GM12872 (cell line): ENCODE measurements around the gene CREB5.

Source experiments
- TF ChIP-seq, protein P1 (sequence below): IDR thresholded peaks from 3 replicates; pipeline ENCODE4 v1.5.1; 2011; ENCODE audit warnings: low read depth, mild to moderate bottlenecking, low read length, moderate library complexity; ENCODE audit not compliant: insufficient read depth

The CREB5 gene

DNA sequence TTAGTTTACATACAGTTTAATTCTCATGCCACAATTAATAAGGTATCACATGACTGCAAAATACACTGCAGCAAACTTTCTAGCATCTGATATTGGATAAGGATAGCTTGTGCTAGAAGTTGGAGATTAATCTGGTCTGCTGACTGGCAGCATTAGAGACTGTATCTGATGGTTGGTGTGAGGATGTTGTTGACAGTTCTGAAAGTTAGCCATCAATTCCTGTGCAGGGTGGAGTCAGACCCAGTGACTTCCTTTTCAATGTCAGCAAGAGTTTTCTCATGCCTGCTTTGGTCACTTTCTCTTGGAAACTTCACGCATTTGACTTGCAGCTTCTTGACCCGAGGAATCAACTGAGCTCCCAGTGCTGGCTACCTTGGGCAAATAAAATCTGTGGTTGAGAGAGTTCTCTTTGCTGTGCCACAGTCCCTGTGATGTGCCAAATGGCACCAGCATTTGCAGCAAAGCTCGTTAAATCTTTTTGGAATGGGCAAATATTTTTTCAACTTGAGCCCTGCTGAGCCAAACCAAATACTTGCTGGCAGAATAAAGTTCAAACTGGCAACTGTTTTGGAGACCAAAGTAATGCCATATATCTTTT lies 312.8 kb downstream of the CREB5 start:
- TF ChIP-seq, protein P1, sequence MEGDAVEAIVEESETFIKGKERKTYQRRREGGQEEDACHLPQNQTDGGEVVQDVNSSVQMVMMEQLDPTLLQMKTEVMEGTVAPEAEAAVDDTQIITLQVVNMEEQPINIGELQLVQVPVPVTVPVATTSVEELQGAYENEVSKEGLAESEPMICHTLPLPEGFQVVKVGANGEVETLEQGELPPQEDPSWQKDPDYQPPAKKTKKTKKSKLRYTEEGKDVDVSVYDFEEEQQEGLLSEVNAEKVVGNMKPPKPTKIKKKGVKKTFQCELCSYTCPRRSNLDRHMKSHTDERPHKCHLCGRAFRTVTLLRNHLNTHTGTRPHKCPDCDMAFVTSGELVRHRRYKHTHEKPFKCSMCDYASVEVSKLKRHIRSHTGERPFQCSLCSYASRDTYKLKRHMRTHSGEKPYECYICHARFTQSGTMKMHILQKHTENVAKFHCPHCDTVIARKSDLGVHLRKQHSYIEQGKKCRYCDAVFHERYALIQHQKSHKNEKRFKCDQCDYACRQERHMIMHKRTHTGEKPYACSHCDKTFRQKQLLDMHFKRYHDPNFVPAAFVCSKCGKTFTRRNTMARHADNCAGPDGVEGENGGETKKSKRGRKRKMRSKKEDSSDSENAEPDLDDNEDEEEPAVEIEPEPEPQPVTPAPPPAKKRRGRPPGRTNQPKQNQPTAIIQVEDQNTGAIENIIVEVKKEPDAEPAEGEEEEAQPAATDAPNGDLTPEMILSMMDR: no peak

DNA sequence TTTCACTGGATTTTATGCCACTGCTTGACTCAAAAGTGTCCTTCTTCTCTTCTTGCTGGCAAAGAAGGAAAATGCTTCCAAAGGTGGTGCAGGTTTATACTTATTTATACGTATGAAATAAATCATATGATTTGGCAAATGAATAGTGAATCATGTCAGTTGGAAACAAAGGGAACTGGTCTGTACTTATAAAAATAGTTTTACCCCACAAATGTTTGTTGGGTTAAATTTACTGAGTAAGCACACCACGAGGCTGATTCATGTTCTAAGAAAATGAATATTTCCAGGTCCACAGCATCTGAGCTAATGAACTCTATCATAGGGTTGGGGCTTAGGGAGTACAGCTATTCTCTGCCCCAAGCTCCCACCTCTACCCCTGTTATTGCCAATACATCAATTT lies 313.6 kb downstream of the CREB5 start:
- TF ChIP-seq, protein P1: no peak

DNA sequence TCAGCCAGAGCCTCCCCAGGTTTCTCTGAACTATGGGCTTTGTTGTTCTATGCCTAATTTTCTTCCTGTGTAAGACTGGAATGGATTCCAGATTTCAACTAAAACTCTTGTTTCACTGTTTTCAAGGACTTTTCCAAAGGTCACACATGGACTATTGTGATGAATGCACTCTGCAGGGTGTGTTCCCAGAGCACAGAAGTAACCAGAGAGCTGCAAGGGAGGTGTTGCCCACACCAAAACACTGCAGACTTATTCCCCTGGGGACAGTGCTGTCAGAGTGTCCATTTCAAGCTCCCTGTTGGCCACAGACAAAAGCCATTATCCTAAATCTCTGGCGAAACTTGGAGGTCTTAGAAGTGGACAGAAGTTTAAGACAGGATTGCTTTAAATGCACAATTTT lies 314.2 kb downstream of the CREB5 start:
- TF ChIP-seq, protein P1: no peak

DNA sequence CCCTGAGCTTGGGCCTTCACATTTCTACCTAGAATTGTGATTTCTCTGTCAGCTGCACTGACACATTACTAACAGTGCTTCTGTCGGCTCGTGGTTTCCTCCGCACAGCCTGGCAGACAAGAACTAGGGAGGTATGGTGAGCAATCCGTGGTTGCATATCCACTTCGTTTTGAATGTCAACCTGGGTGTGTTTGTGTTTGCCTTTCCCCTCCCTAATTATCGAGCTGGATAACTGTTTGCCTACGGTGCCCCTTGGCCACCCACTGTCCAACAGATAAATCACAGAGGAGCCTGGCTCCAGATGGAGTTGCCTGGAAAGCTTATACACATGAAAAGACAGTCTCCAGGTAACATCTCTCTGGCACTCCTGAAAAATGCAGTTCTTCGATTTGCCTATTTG lies 317.0 kb downstream of the CREB5 start:
- TF ChIP-seq, protein P1: no peak

DNA sequence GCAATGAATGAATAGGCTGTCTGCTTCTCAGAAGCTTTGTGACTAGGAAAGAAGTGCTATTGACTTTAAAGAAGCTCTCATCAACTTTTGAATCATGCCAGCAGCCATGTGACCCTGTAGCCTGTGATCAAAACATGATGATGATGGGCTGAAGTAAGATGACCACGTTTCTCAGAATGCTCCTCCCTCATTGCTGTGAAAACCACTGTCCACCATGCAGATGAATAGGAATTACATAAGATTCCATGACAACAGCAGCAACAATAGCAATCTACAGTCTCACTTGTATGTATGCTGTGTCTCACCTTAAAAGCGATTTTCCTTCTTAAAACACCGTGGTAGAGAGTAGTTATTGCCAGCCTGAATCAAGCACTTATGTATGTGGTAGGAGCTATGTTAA lies 317.4 kb downstream of the CREB5 start:
- TF ChIP-seq, protein P1: no peak

DNA sequence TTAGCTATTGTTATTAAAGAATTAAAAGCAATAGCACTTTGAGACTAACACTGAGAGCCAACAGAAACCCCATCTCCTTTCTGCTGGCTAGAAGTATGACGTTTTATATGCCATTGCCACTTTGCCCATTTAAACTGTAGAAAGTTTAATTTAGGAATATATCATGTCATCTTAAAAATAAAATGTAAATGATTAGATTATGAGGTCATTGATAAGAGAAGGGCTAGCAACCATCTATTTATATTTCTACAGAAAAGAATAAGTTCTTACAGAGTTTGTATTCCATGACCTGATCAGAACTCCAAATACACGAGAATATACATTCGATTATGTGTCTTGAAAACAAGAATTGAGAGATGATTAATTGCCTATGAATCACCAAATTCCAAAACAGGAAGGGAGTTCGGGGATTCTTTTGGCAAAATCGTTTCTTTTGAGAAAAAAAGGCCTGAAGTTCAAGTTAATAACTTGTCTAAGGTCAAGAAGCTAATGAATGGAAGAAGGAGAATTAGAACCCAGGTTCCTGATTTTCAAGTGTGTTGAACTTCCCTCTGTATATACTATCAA lies 318.9 kb downstream of the CREB5 start:
- TF ChIP-seq, protein P1: no peak

DNA sequence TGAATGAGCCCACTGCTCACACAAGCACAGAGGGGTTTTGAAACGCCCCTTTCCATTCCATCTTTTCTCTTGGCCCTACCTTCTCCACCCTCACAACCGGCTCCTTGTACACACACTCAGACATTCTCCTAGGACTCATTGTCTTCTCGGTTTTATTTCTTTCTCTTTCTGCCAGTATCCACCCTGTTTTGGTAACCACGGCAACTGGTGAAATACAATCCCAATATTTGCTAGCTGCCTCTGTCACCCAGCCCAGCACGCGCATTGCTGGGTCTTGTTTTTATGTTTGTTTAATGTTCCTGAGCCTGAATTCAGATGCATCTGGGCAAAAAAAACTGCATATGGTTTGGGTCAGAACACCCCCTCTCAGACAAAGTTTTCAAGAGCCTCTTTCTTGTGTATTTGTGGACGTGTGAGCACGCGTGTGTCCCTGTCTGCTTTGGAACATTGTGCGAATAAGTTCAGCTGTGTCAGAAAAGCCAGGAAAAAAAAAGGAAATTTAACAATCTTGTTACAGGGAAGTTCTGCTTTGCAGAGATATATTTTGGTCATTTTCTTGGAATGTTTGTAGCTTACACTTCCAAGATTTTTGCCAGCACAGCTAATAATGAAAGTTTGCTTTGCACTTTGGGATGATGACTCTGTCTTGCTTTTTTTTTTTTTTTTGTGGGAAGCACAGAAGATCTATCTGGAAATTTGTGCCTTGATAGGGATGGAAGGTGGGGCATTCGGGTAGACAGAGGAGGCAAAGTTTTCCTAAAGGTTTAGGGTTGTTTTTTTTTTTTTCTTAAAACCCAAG lies 320.0 kb downstream of the CREB5 start:
- TF ChIP-seq, protein P1: no peak
